ENCODE results near the gene PAPLN. TPM values are rescaled to one million over a fixed set of nuclear protein-coding genes. Genes with fewer than 3 reads are reported as not detected.

PAPLN gene
- total and polyA plus RNA-seq, 2 of the 8 experiments (the other 6 are each of a cell fraction or from before 2014, with no cell fraction given): 14.8 to 25.6 TPM

DNA sequence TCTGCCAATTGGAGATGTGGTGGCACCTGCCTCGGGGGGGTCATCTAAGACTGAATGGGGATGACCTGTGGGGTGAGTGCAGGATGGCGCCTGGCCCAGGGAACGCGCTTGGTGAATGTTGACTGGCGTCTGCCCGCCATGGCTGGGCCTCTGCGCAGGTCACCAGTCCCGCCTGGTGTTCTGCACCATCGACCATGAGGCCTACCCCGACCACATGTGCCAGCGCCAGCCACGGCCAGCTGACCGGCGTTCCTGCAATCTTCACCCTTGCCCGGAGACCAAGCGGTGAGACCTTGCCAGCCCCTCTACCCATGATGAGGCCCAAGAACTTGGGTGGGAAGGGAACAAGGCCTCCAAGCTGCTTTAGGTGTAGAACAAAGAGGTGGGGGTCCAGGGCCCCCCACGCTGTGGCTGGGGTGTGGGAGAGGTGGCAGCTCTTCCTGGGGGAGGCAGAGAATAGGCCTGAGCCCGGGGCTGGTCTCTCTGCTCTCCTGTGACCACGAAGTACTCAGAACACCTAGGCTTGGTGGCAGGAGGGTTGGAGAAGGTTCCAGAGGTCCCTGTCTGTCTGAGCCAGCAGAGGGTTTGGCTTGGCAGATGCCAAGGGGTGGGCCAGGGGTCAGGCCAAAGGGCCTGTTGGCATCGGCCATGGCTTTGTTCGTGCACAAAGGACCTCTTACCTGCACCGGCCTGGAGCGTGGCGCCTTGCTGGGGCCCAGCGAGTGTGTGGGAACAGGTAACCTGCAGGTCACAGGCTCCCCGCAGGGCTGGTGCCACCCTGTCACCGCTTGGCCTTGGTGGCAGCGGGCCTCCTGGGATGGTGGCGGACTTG lies 15.4 kb downstream of the PAPLN start (continued):
- TF ChIP-seq SIX5 (IDR thresholded peaks at IDR 0.05; ENCODE audit: low read depth, low read length) (no peak), RAD21 (IDR thresholded peaks at IDR 0.05 in 1 of 2, conservative IDR thresholded peaks at IDR 0.05 in 1 of 2; ENCODE audit: low read depth in 2 of 2, low read length in 2 of 2) (no peak), YY1 (IDR thresholded peaks at IDR 0.05; ENCODE audit: low read depth, low read length) (no peak), TEAD4 (IDR thresholded peaks at IDR 0.05; ENCODE audit: low read depth, low read length) (no peak), KDM5A (IDR thresholded peaks at IDR 0.05; ENCODE audit: low read length) (no peak), RNF2 (IDR thresholded peaks at IDR 0.05; ENCODE audit: borderline replicate concordance, low read depth, low read length, missing control alignments, poor library complexity, severe bottlenecking) (no peak), POU5F1 (IDR thresholded peaks at IDR 0.05; ENCODE audit: low read depth, low read length) (no peak), PHF8 (conservative IDR thresholded peaks at IDR 0.05; ENCODE audit: low read depth, low read length) (no peak), BACH1 (IDR thresholded peaks at IDR 0.05; ENCODE audit: low read length) (no peak), MAFK (IDR thresholded peaks at IDR 0.05; ENCODE audit: low read depth, low read length) (no peak)

Measured in H1 (cell line).